ENCODE measurements around the gene PARD6B. TPM values are rescaled to one million over a fixed set of nuclear protein-coding genes. Genes with fewer than 3 reads are reported as not detected.

The PARD6B gene
- total RNA-seq, 1 donor from 2014 or later, result 13.1 TPM

- Histone ChIP-seq H3K27ac (ENCODE audit: low read depth, low read length) (no peak overlapping the region), H3K4me1 (ENCODE audit: insufficient read depth, low read length) (no peaks in the 10 kb centered on the region), H3K9ac (ENCODE audit: low read length) (no peak overlapping the region), H3K79me2 (ENCODE audit: insufficient read depth, low read length) (no peaks in the 10 kb centered on the region), H4K20me1 (ENCODE audit: insufficient read depth, low read length) (no peaks in the 10 kb centered on the region), H3K27me3 (ENCODE audit: insufficient read depth, low read length) (no peaks in the 10 kb centered on the region), H3K4me3 (ENCODE audit: insufficient read depth, low read depth, low read length) (no peak overlapping the region), H2AFZ (ENCODE audit: low read depth, low read length) (no peak overlapping the region), H3K9me3 (ENCODE audit: insufficient read depth, low read depth, low read length) (no peaks in the 10 kb centered on the region), H3K4me2 (ENCODE audit: low read length) (no peak overlapping the region), H3K36me3 (ENCODE audit: insufficient read depth, low read length) (no peaks in the 10 kb centered on the region)
- Mint-ChIP-seq H3K9me3 (ENCODE audit: unreplicated experiment) (no peaks in the 10 kb centered on the region), H3K4me1 (ENCODE audit: low read depth, unreplicated experiment) (no peaks in the 10 kb centered on the region), H3K4me3 (ENCODE audit: unreplicated experiment) (no peak overlapping the region), H3K36me3 (ENCODE audit: low read depth, unreplicated experiment) (no peaks in the 10 kb centered on the region), H3K27ac (ENCODE audit: unreplicated experiment) (no peak overlapping the region), H3K27me3 (ENCODE audit: low read depth, unreplicated experiment) (peaks cover 2% of the 10 kb centered on the region)
- FAIRE-seq (no peak), DNase-seq (ENCODE audit: low read depth) (no peak)
- TF ChIP-seq, protein P1, sequence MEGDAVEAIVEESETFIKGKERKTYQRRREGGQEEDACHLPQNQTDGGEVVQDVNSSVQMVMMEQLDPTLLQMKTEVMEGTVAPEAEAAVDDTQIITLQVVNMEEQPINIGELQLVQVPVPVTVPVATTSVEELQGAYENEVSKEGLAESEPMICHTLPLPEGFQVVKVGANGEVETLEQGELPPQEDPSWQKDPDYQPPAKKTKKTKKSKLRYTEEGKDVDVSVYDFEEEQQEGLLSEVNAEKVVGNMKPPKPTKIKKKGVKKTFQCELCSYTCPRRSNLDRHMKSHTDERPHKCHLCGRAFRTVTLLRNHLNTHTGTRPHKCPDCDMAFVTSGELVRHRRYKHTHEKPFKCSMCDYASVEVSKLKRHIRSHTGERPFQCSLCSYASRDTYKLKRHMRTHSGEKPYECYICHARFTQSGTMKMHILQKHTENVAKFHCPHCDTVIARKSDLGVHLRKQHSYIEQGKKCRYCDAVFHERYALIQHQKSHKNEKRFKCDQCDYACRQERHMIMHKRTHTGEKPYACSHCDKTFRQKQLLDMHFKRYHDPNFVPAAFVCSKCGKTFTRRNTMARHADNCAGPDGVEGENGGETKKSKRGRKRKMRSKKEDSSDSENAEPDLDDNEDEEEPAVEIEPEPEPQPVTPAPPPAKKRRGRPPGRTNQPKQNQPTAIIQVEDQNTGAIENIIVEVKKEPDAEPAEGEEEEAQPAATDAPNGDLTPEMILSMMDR (IDR thresholded peaks at IDR 0.05; ENCODE audit: insufficient read depth, low read depth, low read length), result no peak
- TF ChIP-seq EZH2 (IDR thresholded peaks at IDR 0.05; ENCODE audit: insufficient read depth, low read length), result no peak
Measured at GRCh38 chr20:50805349-50805684, 73.9 kb downstream of the PARD6B start.

- no peak overlapping the region for H3K4me3 ChIP-seq (ENCODE audit: insufficient read depth, low read depth, low read length)
- no peaks in the 10 kb centered on the region for H3K27me3 ChIP-seq (ENCODE audit: insufficient read depth, low read length)
- Mint-ChIP-seq H3K36me3 (ENCODE audit: low read depth, unreplicated experiment) (peaks cover 2% of the 10 kb centered on the region), H3K4me3 (ENCODE audit: unreplicated experiment) (no peak overlapping the region), H3K9me3 (ENCODE audit: unreplicated experiment) (no peaks in the 10 kb centered on the region), H3K27ac (ENCODE audit: unreplicated experiment) (no peak overlapping the region), H3K4me1 (ENCODE audit: low read depth, unreplicated experiment) (no peaks in the 10 kb centered on the region), H3K27me3 (ENCODE audit: low read depth, unreplicated experiment) (peaks cover 2% of the 10 kb centered on the region)
- H3K27ac ChIP-seq (ENCODE audit: low read depth, low read length), result no peak overlapping the region
- no peak for TF ChIP-seq EZH2 (IDR thresholded peaks at IDR 0.05; ENCODE audit: insufficient read depth, low read length)
- TF ChIP-seq, protein P1 (IDR thresholded peaks at IDR 0.05; ENCODE audit: insufficient read depth, low read depth, low read length), result no peak
- no peaks in the 10 kb centered on the region for H3K79me2 ChIP-seq (ENCODE audit: insufficient read depth, low read length)
- FAIRE-seq (no peak), DNase-seq (ENCODE audit: low read depth) (no peak)
- H3K9me3 ChIP-seq (ENCODE audit: insufficient read depth, low read depth, low read length), result no peaks in the 10 kb centered on the region
- no peak overlapping the region for H2AFZ ChIP-seq (ENCODE audit: low read depth, low read length)
- H3K4me2 ChIP-seq (ENCODE audit: low read length), result no peak overlapping the region
- no peaks in the 10 kb centered on the region for H3K36me3 ChIP-seq (ENCODE audit: insufficient read depth, low read length)
- H4K20me1 ChIP-seq (ENCODE audit: insufficient read depth, low read length), result no peaks in the 10 kb centered on the region
- H3K9ac ChIP-seq (ENCODE audit: low read length), result no peak overlapping the region
- no peaks in the 10 kb centered on the region for H3K4me1 ChIP-seq (ENCODE audit: insufficient read depth, low read length)
Measured at GRCh38 chr20:50806126-50806768, 74.9 kb downstream of the PARD6B start.

Other genes starting within 250 kb of the PARD6B start
- gene PTPN1, start 221.2 kb upstream of the PARD6B start, total RNA-seq, result 60.6 and 64.9 TPM in 2 replicates
- gene RIPOR3, start 40.0 kb upstream of the PARD6B start, total RNA-seq, result 0.29 and 0.39 TPM in 2 replicates
- 13.2 and 16.7 TPM in 2 replicates for gene BCAS4, start 63.5 kb downstream of the PARD6B start, total RNA-seq
- gene ADNP, start 199.9 kb downstream of the PARD6B start, total RNA-seq, result 63.9 and 72.1 TPM in 2 replicates
- 57.9 and 63.4 TPM in 2 replicates for gene DPM1, start 227.0 kb downstream of the PARD6B start, total RNA-seq
- gene MOCS3, start 227.2 kb downstream of the PARD6B start, total RNA-seq, result 5.8 and 6.3 TPM in 2 replicates

Measured in astrocyte (in vitro differentiated cells and primary cell).